NCI-H510A (cell line): Measurements from ENCODE around the gene GRIN3A.
"Not testable (repeated sequence)": the region's sequence is repeated elsewhere in the genome, so short reads cannot be mapped to it uniquely, and the experiment has no call there.

Source experiments
- DNase-seq: peaks from one replicate; lab custom pipeline; 2025; lab: John Stamatoyannopoulos, UW

Gene GRIN3A

DNA sequence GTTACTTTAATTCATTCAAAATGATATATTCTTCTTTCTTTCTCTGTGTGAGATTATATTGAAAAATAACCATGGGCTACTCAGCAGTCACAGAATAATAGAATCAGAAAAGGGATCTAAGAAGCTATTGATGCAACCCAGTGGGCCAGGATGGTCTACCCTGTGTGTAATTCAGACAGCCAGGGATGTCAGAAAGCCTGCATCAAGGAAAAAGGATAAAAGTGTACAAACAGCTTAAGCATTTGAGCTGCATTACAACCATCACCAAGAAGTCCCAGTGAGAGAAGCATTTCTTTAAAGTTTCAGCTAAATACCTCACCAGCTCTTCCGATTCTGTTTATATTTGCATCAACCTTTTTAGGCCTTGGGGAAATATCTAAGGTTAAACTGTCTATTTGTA lies 105.8 kb downstream of the GRIN3A start:
- no peak for DNase-seq

DNA sequence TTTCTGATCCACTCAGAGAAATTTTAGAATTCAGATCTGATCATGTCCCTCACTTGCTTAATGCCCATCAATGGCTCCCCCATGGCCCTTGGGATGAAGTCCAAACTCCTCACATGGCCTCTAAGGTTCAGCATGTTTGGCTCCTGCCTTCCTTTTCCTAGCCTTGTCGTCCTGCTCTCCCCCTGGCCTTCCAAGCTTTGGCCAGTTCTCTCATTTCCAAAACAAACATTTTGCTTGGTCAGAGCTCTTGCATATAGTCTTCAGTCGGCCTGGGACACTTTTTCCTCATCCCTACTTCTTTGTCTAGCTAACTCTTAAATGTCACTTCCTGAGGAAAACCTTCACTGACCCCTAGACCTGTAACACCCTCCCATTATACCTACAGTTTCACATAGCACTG lies 106.6 kb downstream of the GRIN3A start:
- no peak for DNase-seq

DNA sequence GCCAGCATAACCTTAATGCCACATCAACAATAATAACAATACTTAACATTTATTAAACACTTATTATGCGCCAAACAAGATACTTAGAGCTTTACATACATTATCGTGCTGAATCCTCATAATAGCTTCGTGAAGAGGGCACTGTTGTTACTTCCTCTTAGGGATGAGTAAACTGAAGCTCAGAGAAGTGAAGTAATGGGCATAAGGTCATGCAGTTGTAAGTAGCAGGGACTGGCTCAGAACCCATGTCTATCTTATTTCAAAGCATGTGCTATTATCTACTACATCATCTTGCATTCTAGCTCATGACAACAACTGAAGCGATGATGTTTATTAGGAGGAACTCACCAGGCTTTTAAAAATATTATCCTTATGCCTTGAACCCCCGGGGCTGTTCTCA lies 108.8 kb downstream of the GRIN3A start:
- no peak for DNase-seq

DNA sequence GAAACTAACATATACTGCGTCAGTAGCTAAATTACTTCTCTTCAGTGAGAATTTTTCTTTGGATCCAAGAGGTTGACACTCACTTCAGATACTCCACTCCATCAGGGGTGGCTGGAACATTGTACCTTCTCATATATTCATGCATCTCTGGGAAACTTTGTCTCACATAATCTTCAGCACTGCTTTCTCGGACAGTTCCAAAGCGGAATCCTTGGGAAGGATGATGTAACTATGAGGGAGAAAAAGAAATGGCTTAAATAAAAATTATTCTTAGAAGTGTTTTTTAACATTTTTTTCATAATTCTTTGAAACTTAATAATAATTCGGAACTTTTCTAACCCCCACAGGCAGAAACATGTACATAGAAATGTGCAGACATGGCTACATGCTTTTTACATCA lies 110.3 kb downstream of the GRIN3A start:
- no peak for DNase-seq

DNA sequence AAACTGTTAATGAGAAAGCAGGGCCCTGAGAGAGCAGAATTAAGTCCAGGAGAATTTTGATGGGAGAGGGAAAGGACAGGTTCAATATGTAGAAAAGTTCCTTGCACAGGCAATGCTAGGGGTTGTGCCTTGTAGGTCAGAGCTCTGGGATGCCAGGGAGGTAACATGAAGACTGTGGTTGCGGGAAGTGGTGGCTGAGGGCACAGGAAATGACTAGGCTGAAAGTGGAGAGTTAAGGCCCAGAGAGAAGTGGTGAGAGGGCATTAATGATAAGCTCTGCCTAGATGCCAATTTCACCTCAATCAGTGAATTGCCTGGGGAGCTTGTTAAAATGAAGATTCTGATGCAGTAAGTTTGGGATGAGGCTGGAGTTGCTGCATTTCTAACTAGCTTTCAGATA lies 112.2 kb downstream of the GRIN3A start:
- DNase-seq, result no peak

DNA sequence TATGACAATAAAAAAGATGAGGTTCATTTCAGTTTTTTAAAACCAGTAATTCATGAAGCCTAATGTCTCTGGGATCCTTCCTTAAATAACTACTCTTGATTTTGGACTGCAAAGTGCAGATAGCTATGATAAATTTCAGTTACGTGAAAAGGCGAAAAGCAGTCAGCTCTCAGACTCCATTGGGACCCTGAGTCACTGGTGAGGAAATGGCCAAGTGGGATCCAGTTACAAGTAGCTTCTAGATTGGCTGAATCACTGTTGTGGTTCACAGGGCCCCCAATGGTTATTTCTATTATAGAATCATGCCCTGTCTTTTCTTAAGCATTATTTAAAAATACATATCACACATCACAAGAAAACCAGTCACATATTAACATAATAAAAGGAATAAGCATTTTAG lies 112.6 kb downstream of the GRIN3A start:
- DNase-seq, result no peak

DNA sequence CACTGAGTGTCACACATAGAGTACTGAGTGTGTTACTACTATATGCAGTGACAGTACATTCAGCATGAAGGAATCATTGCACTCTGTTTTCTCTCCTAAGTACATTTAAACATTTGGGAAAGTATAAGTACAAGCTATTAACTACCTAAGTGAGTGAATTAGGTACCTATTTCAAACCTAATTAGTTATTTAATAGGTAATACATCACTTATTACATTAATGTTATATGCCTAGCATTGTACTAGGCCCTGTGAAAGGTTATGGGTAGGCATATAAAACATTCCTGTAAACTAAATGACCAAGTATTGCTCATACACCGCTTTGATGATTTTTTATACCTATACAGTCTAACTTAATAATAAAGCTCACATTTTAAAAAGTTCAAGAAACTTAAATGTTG lies 118.0 kb downstream of the GRIN3A start:
- DNase-seq, result no peak

DNA sequence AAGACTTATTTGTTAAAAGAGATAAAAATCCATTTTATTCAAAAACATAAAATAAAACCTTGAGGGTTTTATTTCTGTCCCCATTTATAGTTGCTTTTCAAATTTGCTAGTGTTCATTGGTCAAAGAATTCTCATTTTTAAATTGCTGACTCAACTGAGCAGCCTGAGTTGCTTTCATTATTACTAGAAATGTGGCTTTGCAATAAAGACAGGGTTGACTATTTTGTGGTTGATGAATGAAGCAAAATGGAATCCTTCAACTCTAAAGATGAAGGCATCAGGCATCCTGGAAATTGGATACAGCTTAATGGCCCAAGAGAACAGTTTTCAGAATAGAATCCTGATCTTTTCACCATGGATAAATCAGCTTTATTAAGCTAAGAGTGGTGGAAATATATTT lies 119.7 kb downstream of the GRIN3A start:
- no peak for DNase-seq

DNA sequence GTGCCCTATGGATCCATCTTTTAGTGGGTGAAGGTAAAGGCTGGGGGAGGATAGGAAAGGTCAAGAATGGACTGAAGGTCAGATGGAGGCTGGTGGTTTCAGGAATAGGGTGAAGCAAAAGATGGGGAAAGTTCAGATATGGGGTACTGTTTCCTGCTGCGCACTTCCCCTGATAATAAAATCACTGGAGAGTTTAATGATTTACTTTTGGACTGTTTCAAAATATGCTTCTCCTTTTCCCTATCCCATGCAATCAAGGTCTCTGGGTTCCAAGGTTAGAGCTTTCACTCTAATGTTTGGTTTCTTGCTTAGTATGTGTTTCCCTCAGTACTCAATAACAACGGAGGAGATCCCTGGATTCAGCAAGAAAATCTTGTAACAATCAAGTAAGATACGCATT lies 132.9 kb downstream of the GRIN3A start:
- no peak for DNase-seq

DNA sequence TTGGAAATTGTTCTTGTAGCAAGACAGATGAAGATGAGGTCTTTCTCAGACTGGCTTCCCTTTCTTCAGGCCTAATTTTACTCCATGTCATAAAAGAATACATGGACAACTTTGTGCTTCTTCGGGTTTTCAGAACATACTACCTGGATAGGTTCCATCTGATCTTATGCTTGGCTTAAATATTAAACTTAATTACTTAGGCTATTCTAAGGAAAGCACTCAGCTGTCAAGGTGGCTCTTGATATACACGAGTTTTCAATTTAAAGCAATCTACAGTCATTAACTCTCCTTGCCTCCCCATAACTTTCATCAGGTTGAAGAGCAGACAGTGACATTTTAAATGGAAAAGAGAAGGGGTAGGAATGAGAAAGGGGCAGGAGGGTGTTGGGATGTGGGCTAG lies 134.2 kb downstream of the GRIN3A start:
- no peak for DNase-seq

DNA sequence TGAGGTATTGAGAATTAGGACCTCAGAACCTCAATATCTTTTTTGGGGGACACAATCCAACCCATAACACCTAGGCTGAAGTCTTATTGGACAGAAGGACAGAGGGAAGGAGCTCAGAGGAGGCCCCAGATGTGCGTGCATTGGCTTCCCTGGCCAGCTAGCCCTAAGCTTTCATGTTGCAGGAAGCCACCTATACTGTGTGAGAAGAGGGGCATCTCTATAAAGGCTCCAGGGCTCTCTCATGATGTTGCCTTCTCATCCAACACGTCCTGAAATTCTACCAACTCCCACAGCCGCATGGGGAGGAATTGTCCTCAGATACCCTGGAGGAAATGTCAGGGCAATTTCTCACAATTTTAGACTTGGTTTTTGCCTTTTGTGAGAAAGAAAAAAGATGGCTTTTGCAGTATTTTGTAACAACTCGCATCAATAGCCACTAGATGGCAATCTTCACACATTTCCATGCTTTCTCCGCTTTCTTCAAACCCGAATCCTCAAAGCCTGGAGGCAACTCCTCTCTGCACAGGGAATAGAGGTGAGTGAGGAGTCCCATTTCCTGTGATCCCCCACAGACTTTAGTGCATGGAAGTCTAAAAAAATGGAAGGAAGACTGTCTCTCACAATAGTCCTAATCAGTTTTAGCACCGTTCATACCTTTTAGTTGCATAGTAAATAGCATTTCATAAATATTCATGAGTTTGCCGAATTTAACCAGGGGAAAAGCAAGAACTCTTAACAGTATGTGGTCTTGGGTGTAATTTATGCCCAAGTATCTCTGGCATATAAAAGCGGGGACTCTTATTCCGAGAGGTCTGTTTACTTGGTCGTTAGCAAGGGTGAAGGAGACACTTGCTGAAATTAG lies 136.3 kb downstream of the GRIN3A start:
- DNase-seq, result peak; percentile 5

DNA sequence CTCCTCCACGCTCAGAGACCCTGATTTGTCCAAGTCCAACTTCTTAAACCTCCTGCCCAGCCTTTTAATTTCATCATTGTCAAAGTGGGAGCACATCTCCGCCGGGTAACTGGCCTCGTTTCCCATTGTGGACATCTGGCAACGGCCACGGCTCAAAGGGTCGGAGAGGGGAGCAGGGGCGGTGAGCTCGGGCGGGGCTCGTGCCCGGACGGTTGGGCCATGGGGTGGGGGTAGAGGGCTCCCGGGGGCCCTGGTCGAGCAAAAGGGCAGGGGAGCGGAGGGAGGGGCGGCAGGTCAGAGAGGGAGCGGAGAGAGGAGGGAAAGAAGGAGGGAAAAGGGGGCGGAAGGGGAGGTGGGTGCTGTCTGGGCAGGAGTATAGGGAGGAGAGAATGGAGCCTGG lies 143.7 kb downstream of the GRIN3A start, which contains the start of gene PPP3R2:
Gene PPP3R2 (minus strand): TSS at position 174 of the 400 bp plus-strand sequence. CDS start 48 bp downstream, at position 126.
- no peak for DNase-seq

DNA sequence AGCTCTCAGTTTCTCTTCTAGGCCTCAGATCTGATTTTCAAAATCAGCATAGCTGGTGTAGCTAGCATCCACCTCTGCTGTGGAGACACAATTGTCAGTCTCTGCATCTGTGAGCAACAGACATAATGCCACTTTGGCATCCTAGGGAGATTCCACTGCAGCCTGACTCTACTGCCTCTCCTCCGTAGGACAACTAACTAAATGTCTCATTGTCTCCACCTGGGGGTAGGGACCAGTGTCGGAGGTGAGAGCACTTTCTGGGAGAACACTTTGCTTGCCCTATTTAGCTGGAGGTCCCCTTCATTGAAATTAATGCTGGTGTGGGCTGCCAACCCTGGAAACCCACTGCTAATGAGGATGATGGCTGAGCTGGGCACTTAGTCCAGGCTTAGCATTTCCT lies 145.1 kb downstream of the GRIN3A start:
- DNase-seq, result no peak

DNA sequence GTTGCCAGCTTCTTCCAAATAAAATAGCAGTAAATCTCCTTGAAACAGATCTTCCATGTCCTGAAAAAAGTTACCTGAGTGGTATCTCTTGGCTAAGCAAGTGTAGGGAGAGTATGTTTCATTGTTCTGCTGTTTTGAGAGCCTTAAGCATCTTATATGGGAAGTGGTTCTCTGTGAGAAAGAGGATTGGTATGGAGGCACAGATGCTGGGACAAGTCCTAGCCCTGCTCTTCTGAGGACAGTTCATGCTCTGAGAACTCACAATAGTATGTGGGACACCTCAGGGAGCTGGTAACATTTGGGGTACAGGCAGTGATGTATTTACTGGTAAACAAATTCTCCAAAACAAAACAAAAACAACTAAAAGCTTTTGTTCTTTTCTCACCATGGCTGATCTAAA lies 145.7 kb downstream of the GRIN3A start:
- no peak for DNase-seq

DNA sequence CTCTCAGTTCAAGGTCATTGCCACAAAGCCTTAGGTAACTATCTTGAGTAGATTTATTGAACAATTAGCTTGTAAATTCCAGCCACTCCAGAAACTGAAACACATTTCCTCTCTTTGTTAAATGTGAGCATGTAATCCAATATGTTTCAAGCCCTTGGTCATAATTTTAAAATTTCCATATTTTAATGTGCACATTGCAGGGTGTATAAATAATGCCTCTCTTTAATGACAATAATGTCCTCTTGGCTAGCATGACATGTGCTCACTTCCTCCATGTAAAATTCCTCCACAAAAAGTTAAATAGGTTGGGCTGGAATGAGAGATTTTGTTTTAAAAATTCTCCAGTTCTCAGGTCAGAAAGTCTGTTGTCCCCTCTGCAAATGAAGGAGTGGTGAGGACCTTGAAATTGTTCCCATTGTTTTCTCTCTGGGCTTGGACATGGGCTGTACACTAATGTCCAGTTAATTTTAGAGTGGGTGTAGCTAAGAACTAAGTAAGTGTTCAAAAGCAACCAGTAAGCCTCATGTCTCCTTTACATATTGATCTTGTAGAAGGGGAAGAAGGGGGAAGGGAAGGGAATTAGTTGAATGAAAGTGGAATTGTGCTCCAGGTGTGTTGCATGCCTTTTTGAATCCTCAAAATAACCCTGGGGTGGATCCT lies 146.5 kb downstream of the GRIN3A start:
- no peak for DNase-seq

DNA sequence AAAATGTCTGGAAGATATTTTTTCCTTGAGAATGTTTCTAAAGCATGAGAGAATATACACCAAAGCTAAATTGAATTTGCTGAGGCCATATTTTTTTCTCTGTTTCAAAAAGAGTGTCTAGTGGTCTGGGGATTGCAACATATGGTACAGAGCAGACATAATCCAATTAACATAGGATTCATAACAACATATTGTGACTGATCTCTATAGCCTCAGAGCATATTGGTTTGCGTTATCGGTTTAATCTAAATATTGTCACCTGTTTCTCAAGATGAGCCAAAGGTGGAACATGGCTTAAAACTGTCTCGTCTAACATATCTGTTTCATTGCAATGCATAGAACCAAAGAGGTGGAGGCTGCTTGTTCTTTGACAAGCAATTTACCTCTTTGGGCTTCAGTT lies 147.5 kb downstream of the GRIN3A start:
- DNase-seq, result no peak

DNA sequence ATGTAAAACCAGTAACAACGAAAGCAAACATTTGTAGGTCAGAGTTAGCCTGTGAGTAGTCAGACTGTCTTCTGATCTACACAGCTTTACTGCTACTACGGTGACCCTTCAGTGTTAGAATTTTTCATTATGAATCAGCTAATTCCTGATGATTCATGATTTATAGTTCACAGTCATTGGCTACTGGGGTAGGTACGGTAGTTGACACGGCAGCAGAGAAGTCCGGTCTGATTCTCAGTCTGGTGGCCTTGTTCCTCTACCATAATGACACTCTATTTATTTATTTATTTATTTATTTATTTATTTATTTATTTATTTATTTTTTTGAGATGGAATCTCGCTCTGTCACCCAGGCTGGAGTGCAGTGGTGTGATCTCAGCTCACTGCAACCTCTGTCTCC lies 148.4 kb downstream of the GRIN3A start:
- not testable (repeated sequence) for DNase-seq

DNA sequence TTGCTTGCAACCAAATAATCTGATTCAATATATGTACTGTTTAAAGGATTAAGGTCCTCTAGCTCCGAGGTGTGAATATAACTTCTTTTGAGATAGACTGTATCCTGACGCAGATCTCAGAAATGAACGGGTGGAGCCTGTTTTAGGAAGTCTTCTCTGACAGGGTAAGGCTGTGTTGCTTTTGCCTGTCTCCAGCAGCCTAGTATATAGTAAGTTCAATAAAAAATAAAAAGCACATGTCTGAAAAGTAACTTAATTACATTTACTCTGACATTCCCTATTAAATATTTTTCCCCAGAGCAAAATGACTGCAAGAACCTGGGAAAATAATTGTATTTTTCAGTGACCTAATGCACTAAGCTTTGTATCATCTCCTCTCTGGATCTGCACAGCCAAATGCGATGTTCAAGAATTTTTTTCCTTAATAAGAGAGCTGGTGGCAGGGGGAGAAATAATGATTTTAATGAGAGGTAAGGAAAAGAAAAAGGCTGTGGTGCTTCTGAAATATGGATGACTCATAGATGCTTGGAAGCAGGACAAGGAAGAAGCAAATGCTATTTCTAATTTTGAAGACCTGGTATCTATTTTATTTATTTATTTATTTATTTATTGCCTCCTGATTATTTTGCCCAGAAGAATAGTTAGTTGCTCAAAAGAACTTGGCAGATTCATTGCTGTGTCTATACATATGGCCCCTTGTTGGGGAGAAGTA lies 151.0 kb downstream of the GRIN3A start:
- DNase-seq, result no peak

DNA sequence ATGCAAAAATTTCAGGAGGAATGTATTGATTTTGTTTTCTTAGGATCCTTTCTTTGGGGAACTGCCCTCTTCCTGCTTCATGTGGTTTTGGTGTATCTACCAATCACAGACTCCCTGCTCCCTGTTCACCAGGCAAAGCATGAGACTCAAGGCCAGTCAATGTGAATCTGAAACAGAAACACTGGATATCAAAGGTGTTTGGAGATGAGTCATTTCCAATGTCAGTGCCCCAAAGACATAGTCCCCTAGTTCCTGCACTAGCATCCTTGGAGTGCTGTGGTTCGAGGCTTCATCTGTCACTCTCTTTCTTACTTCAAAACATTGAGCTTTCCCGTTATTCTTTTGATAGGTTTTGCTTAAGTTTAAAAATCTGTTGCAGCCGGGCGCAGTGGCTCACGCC lies 151.8 kb downstream of the GRIN3A start:
- no peak for DNase-seq

DNA sequence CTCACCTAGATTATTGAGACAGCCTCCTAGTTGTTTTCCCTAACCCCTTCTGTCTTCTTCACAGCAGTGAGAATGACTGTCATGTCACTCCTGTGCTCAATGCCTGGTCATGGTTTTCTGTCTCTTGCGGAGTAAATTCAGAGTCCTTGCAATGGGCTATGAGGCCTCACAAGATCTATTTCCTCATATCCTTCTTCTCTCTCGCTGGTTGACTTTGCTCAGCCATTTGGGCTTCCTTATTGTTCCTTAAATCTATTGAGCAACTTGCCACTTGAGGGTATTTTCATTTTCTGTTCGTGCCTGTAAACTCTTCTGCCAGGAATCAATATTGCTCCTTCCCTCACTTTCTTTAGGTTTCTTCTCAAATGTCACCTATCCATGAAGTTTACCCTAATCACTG lies 152.7 kb downstream of the GRIN3A start:
- no peak for DNase-seq

DNA sequence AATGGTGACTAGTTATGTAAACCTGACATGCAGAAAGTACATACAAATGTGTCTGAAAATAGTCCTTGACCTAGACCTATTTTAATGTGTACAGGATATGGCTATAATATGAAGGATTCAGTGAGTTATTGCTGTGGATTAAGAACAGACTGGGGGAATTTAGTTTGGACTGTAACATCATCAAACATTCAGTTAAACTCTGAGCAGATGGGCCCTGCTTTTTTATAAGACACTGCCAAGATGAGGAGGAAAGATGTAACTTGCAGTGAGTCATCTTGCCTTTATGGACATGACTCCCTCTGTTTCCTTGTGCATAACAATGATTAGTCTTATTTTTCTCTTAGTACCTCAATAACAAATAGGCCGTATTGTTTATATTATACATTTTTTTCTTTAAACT lies 155.9 kb downstream of the GRIN3A start:
- no peak for DNase-seq

DNA sequence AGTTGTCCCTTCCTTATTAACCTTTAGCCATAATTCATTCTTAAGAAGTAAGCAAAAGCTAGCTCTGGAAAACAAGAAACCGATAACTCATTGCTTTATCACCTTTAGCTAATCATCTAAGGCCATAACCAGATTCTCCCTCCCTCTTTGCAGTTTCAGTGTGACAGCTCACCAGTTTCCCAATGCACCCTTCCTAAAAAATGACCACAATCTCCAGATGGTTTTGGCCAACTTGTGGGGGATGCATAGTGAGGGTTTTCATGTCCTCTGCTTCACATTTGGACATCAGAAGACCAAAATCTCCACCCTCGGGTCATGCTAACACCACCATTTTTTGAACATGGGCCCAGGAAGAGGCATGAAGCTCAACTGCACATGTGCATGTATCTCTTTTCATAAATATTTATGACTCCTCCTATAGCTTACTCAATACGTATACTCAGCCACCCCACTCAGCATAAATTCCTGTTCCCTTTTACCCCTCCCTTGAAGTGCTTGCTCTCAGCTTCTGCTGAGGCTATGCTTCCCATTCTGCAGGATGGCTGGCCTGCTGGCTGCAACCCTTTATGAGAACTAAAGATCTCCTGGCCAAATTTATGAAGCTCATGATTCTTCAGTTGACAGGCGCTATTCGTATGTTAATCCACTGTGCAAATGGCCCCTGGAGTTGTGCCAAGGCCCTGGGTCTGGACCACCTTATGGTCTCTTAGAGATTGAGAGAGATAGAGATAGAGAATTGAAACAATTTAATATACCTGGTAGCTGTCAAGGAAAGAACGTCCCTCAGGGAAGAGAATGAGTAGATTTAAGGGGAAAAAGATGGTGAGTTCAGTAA lies 158.5 kb downstream of the GRIN3A start:
- DNase-seq, result no peak
